Kidney capillary endothelial cell (primary cell): ENCODE measurements around the gene TRPM2.
"Not testable (repeated sequence)": the region's sequence is repeated elsewhere in the genome, so short reads cannot be mapped to it uniquely, and the experiment has no call there.

Experiments used
- DNase-seq: peaks from one replicate; pipeline ENCODE4 v3.0.0-alpha.2; 2018; ENCODE audit warnings: low spot score

The TRPM2 gene

GRCh38 chr21:44375281-44375651 lies 21.8 kb downstream of the TRPM2 start:
- no peak for DNase-seq

DNA sequence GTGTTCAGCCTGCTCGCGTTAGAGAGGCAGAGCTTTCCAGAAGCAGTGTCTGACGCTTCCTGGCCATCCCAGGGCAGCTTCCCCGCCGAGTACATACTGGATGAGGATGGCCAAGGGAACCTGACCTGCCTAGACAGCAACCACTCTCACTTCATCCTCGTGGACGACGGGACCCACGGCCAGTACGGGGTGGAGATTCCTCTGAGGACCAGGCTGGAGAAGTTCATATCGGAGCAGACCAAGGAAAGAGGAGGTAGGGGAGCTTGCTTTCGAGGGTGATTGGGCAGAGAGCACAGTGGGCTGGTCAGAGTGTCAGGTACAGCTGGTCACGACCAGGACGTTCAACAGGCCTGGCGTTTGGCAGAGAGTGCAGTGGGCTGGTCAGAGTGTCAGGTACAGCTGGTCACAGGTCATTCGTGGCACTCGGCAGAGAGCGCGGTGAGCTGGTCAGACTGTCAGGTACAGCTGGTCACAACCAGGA lies 22.4 kb downstream of the TRPM2 start:
- no peak for DNase-seq

DNA sequence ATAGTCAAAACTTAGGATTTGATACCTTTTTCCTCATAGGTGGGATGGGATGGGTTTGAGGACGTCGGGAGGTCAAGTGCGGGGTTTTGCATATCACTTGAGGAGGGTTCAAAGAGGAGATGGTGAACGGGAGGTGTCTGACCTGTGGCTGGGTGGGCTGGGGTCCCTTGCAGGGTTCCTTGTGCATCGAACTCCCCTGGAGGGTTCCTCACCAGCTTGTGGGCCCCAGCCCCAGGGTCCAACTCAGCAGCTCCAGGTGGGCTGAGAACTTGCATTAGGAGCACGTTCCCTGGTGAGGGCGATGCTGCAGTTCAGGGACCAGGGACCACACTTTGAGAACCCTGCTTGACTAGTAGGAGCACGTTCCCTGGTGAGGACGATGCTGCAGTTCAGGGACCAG lies 23.2 kb downstream of the TRPM2 start:
- DNase-seq, result no peak

DNA sequence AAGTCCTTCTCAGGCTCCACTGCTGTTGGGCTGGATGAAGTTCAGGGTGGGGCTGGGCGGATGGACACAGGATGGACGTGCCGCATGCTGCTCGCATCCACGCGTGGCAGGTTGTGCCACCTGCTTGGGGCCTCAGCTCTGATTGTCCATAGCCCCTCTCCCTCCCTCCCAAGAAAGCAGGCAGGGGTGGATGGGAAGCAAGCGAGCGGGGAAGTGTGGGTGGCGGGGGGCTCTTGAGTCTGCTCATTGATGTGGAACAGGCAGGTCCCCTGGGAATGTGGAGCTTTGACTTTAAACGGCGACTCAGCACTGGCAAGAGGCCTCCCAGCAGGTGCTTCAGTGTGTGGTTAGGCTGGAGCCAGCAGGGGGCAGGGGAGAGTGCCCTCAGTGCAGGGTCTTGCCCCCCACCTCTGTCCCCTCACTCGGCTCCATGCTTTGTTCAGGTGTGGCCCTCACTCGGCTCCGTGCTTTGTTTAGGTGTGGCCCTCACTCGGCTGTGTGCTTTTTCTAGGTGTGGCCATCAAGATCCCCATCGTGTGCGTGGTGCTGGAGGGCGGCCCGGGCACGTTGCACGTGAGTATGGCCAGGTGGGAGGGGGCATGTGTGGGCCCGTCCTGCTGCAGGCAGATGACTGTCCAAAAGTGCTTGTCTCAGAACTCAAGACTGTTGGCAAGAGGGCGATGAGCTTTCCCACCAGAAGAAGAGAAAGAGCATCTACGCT lies 23.9 kb downstream of the TRPM2 start:
- DNase-seq, result no peak

GRCh38 chr21:44377922-44378645 lies 24.7 kb downstream of the TRPM2 start:
- no peak for DNase-seq

GRCh38 chr21:44378646-44379514 lies 25.5 kb downstream of the TRPM2 start:
- no peak for DNase-seq

DNA sequence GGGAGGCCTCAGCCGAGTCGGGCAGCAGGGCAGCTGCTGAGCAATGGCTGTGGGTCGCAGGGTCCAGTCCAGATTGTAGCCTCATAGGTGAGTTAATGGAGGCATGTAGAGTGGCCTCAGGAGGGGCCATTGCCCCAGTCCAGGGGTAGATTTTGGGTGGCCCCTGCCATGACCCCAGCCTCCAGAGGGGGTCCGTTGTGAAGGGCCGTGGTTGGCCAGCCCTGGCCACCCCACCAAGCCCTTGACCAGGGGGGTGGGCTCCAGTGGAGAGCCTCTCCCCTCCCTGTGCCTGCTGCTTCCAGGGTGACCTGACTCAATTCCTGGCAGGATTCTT lies 26.1 kb downstream of the TRPM2 start:
- no peak for DNase-seq

- no peak for DNase-seq
These were observed 26.8 kb downstream of the TRPM2 start for GRCh38 chr21:44379991-44380865.

DNA sequence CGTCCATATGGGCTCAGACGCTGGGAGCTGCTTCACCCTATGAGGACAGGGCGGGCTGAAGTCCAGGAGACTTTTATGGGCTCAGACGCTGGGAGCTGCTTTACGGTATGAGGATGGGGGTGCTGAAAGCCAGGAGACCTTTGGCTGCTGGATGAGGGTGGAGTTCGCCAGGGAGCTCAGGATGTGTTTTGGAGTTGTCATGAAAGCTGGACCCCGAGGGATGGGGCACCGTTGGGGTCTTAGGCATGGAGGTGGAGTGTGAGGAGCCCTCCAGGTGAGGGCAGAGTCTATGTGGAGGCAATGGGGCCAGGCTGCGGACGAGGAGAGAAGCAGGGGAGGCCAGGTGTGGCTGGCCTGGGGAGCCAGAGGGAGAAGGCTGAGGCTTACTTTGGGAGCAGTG lies 27.5 kb downstream of the TRPM2 start:
- no peak for DNase-seq

- DNase-seq, result no peak
These were observed 28.5 kb downstream of the TRPM2 start for GRCh38 chr21:44381874-44382273.

- DNase-seq, result no peak
These were observed 29.1 kb downstream of the TRPM2 start for GRCh38 chr21:44382536-44382935.

DNA sequence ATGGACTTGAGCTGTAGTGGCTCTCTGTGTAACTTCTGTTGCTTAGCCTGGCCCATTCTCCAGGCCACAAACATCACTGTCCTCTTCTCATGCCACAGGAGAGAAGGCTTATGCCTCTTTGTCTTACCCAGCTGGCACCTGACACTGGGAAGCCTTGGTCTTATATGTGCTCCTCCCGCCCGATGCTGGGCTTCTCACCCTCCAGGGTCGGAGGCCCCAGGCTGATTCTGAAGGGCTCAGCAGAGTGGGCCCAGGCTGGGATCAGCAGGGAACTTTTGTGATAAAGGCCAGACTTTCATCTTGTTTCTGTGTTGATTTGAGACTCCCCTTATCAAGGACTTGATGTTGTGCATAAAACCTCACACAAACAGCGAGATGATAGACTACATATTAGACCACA lies 29.8 kb downstream of the TRPM2 start:
- no peak for DNase-seq

DNA sequence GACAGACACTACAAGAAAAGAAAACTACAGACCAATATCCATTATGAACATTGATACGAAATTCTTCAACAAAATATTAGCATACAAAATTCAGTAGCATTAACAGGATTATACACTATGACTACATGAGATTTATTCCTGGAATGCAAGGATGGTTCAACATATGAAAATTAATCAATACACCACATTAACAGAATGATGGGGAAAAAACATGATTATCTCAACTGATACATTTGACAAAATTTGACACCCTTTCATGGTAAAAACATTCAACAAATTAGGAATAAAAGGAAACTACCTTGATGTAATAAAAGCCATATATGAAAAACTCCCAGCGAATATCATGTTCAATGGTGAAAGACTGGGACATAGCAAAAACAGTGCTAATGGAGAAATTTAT lies 31.5 kb downstream of the TRPM2 start:
- DNase-seq, result no peak

- no peak for DNase-seq
These were observed 35.9 kb downstream of the TRPM2 start for GRCh38 chr21:44389335-44389734.

- no peak for DNase-seq
These were observed 37.5 kb downstream of the TRPM2 start for GRCh38 chr21:44390886-44391285.

GRCh38 chr21:44391345-44392091 lies 38.1 kb downstream of the TRPM2 start:
- no peak for DNase-seq

DNA sequence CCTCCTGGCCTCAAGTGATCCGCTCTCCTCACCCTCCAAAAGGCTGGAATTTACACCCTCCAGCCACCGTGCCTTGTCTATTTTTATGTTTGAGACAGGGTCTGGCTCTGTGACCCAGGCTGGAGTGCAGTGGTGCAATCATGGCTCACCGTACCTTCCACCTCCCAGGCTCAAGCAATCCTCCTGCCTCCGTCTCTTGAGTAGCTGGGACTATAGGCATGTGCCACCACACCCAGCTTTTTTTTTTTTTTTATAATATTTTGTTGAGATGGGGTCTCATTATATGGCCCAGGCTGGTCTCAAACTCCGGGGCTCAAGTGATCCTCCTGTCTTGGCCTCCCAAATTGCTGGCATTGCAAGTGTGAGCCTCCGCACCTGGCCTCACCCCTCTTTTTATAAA lies 38.8 kb downstream of the TRPM2 start:
- DNase-seq, result no peak

GRCh38 chr21:44392916-44393315 lies 39.5 kb downstream of the TRPM2 start:
- DNase-seq, result no peak

DNA sequence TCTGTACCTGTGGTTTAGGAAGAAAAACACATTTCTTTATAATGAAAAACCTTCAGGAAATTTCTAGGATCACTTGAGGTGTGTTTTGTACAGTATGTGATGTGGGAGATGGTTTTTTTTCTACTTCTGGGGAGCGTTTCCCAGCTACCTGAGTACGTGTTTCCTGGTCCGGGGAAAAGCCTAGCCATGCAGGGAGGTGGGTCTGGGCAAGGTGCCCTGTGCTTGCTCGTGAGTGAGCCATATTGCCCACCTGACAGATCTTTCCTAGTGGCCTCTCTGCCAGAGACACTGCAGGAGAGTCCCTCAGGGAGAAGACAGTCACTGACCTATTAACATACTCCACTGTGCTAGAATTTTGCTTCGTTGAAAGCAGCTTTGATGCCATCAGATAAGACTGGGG lies 41.3 kb downstream of the TRPM2 start:
- no peak for DNase-seq

GRCh38 chr21:44395260-44395659 lies 41.8 kb downstream of the TRPM2 start:
- DNase-seq, result no peak

DNA sequence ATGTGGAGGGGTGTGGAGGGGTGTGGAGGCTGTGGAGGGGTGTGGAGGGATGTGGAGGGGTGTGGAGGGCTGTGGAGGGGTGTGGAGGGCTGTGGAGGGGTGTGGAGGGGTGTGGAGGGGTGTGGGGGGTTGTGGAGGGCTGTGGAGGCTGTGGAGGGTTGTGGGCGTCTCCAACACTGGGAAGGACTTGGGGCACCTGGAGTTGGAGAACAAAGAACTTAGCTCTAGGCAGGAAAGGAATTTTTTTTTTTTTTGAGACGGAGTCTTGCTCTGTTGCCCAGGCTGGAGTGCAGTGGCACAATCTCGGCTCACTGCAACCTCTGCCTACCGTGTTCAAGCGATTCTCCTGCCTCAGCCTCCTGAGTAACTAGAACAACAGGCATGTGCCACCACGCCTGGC lies 43.4 kb downstream of the TRPM2 start:
- not testable (repeated sequence) for DNase-seq
